NCI-H2196 (cell line): ENCODE data around the gene IFNL2.

Experiments used
- DNase-seq: peaks from one replicate; lab custom pipeline; 2025; ENCODE audit not compliant: unreplicated experiment; lab: John Stamatoyannopoulos, UW

IFNL2 gene

GRCh38 chr19:39316627-39317321 is 48.6 kb downstream of the IFNL2 start:
- DNase-seq, result no peak

- no peak for DNase-seq
Measured at GRCh38 chr19:39317476-39317875, 49.3 kb downstream of the IFNL2 start.

GRCh38 chr19:39318071-39318470 is 49.9 kb downstream of the IFNL2 start:
- DNase-seq, result no peak

DNA sequence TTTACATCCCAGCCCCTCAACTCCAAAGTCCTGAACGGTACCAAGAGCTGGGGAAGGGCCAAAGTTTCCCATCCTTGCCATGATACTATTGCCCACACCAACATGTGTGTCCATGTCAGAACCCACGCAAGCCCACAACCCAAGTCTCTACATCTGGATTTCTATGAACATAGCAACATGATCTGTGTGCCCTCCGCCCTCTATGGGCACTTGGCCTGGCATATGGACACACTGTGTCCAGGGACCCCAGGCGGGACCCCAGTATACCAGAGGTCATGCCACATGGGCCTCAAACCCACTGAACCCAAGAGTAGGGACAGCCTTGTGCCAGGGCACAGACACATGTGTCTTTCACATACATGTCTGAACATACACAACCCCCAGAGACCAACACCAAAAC is 50.5 kb downstream of the IFNL2 start:
- DNase-seq, result no peak

DNA sequence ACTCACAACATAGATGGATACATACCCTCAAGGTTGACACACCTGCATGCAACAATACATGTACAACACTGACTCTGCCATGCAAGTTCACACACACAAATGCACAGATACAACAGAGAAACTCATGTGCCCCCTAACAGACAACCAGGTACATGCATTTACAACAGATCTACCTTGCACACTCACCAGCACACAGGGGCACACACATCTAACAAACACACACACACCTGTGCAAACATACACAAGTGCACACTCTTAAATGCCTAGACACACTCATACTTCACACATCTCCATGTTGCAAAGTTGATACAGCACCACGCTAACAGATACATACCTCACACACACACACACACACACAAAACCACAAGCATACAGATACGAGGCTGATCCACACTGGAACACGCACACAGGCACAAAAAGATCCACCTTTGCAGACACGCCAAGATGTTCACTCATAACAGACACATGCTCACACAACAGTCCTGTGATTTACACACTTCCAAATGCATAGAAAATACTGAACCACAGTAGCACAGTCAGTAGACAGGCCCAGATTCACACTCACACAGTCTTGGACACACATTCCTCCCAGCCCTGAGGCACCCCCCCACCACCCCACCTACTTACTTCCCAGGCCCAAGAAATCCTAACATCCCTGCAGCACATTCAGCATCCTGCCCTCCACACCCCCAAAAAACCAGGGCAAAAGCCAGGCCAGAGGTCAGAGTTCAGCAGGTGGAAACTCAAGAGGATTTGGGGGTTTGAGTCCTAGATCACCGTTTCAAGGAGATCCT is 51.1 kb downstream of the IFNL2 start:
- no peak for DNase-seq
